HEK293T (cell line): ENCODE data around the gene MICU1.

Source experiments
- CTCF ChIA-PET: fragments of 350-600 bp; formaldehyde crosslinking; extraction: SDS; loops from one replicate; lab custom pipeline; 2021; ENCODE audit warnings: antibody characterized with exemption, inconsistent platforms; lab: Yijun Ruan, JAX
- POLR2A ChIA-PET: fragments of 350-600 bp; formaldehyde crosslinking; extraction: SDS; loops from one replicate; lab custom pipeline; 2020; ENCODE audit warnings: antibody characterized with exemption, inconsistent platforms; lab: Yijun Ruan, JAX
- DNase-seq: peaks from one replicate; pipeline ENCODE4 v3.0.0; 2012; ENCODE audit warnings: mixed read lengths; ENCODE audit errors: extremely low spot score
- ARNT ChIP-seq: fragments of 450-650 bp; IDR thresholded peaks from 2 replicates; pipeline ENCODE4 v1.6.1; 2017; ENCODE audit warnings: mild to moderate bottlenecking
- BHLHE40 ChIP-seq: fragments of 450-650 bp; IDR thresholded peaks from 2 replicates; pipeline ENCODE4 v1.6.1; 2016; ENCODE audit warnings: mild to moderate bottlenecking, moderate library complexity, borderline replicate concordance
- CTBP1 ChIP-seq: fragments of 450-650 bp; IDR thresholded peaks from 2 replicates; pipeline ENCODE4 v1.6.1; 2016; ENCODE audit warnings: borderline replicate concordance
- ELF4 ChIP-seq: fragments of 450-650 bp; IDR thresholded peaks from 2 replicates; pipeline ENCODE4 v1.6.1; 2017; ENCODE audit warnings: antibody characterized with exemption
- FOXA1 ChIP-seq: fragments of 450-650 bp; IDR thresholded peaks from 2 replicates; pipeline ENCODE4 v1.6.1; 2016; ENCODE audit warnings: mild to moderate bottlenecking
- FOXK2 ChIP-seq: fragments of 450-650 bp; IDR thresholded peaks from 2 replicates; pipeline ENCODE4 v1.6.1; 2016; ENCODE audit warnings: mild to moderate bottlenecking
- FOXM1 ChIP-seq: fragments of 450-650 bp; IDR thresholded peaks from 2 replicates; pipeline ENCODE4 v1.6.1; 2017; ENCODE audit warnings: mild to moderate bottlenecking, borderline replicate concordance
- HDGF ChIP-seq: fragments of 450-650 bp; IDR thresholded peaks from 2 replicates; pipeline ENCODE4 v1.6.1; 2017; ENCODE audit warnings: antibody characterized with exemption, borderline replicate concordance
- L3MBTL2 ChIP-seq: fragments of 450-650 bp; conservative IDR thresholded peaks from 2 replicates; pipeline ENCODE4 v1.6.1; 2016; ENCODE audit warnings: mild to moderate bottlenecking
- LEF1 ChIP-seq: fragments of 450-650 bp; IDR thresholded peaks from 2 replicates; pipeline ENCODE4 v1.6.1; 2017; ENCODE audit warnings: mild to moderate bottlenecking, borderline replicate concordance
- NFRKB ChIP-seq: fragments of 450-650 bp; IDR thresholded peaks from 2 replicates; pipeline ENCODE4 v1.6.1; 2016; ENCODE audit warnings: mild to moderate bottlenecking, moderate library complexity
- SP1 ChIP-seq: fragments of 450-650 bp; IDR thresholded peaks from 2 replicates; pipeline ENCODE4 v1.6.1; 2017
- SUZ12 ChIP-seq: fragments of 450-650 bp; IDR thresholded peaks from 2 replicates; pipeline ENCODE4 v1.6.1; 2016; ENCODE audit warnings: mild to moderate bottlenecking
- TARDBP ChIP-seq: fragments of 450-650 bp; IDR thresholded peaks from 2 replicates; pipeline ENCODE4 v1.6.1; 2016
- ZNF384 ChIP-seq: fragments of 450-650 bp; IDR thresholded peaks from 2 replicates; pipeline ENCODE4 v1.6.1; 2016
- TF ChIP-seq, protein P1 (sequence below): fragments of 450-650 bp; IDR thresholded peaks from 2 replicates; pipeline ENCODE4 v1.6.1; 2016

Gene MICU1

GRCh38 chr10:72509941-72510340 is 115.9 kb downstream of the MICU1 start:
- no peak for DNase-seq
- CTCF ChIA-PET = no interaction called here
- POLR2A ChIA-PET = no interaction called here

GRCh38 chr10:72509206-72509799 is 116.6 kb downstream of the MICU1 start:
- ChIA-PET CTCF (no interaction called here), POLR2A (no interaction called here)
- no peak for DNase-seq
- TF ChIP-seq SUZ12 (no peak), L3MBTL2 (no peak), SP1 (no peak), ELF4 (no peak), FOXA1 (no peak), FOXK2 (no peak), ARNT (no peak)

More at GRCh38 chr10:72509941-72510340, 115.9 kb downstream of the MICU1 start:
- TF ChIP-seq FOXA1 (no peak), CTBP1 (no peak), TARDBP (no peak), HDGF (no peak), FOXK2 (no peak), SP1 (no peak), BHLHE40 (no peak), ELF4 (no peak), SUZ12 (no peak), L3MBTL2 (no peak), ZNF384 (no peak), ARNT (no peak), LEF1 (no peak), FOXM1 (no peak)
- TF ChIP-seq, protein P1, sequence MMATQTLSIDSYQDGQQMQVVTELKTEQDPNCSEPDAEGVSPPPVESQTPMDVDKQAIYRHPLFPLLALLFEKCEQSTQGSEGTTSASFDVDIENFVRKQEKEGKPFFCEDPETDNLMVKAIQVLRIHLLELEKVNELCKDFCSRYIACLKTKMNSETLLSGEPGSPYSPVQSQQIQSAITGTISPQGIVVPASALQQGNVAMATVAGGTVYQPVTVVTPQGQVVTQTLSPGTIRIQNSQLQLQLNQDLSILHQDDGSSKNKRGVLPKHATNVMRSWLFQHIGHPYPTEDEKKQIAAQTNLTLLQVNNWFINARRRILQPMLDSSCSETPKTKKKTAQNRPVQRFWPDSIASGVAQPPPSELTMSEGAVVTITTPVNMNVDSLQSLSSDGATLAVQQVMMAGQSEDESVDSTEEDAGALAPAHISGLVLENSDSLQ = no peak

DNA sequence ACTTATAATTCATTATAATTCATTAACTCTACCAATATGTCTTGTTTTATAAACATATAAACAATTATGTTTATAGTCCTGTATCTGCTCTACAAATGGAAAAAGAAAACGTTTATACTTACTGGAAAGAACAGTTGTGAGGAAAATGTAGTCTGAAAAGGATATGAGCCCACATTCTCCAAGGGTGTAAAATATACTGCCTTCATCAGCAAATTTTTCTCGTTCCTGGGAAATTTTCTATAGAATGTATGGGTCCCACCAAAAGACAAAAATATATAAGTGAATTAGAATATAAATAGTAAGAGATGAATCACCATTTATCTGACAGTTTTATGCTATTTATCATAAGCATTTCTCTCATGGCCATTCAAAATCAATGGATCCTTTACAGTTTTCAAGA is 117.8 kb downstream of the MICU1 start:
- CTCF ChIA-PET = no interaction called here
- TF ChIP-seq TARDBP (no peak), FOXM1 (no peak), HDGF (no peak), CTBP1 (no peak), ELF4 (no peak)
- DNase-seq = no peak
- POLR2A ChIA-PET = no interaction called here

DNA sequence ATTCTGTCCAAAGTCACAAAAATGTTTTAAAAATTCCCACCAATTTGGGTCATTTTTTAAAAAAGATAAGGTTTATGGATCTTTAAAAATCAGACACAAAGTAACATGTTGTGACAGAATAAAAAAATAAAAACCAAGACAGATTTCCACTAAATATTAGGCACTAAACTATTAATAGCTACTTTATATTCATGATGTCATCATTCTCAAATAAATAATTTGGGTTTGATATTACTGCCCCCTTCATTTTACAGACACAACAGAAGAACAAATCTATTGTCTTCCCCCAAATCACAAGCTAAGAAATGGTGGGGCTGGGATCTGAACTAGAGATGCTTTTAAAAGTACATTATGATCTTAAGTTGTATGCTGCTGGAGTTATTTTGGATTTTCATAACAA is 119.4 kb downstream of the MICU1 start:
- TF ChIP-seq NFRKB (no peak), HDGF (no peak), ELF4 (no peak), LEF1 (no peak), FOXM1 (no peak), L3MBTL2 (no peak), SUZ12 (no peak), FOXA1 (no peak), SP1 (no peak), ZNF384 (no peak), FOXK2 (no peak), TARDBP (no peak)
- TF ChIP-seq, protein P1 = no peak
- DNase-seq = no peak
- CTCF ChIA-PET = no interaction called here
- POLR2A ChIA-PET = no interaction called here

- ChIA-PET CTCF (no interaction called here), POLR2A (no interaction called here)
- TF ChIP-seq L3MBTL2 (no peak), ZNF384 (no peak), ARNT (no peak), SP1 (no peak), ELF4 (no peak), FOXM1 (no peak), BHLHE40 (no peak), SUZ12 (no peak), FOXK2 (no peak), NFRKB (no peak), LEF1 (no peak)
- TF ChIP-seq, protein P1 = no peak
- DNase-seq = no peak
Observed at GRCh38 chr10:72505435-72505834, 120.4 kb downstream of the MICU1 start.

DNA sequence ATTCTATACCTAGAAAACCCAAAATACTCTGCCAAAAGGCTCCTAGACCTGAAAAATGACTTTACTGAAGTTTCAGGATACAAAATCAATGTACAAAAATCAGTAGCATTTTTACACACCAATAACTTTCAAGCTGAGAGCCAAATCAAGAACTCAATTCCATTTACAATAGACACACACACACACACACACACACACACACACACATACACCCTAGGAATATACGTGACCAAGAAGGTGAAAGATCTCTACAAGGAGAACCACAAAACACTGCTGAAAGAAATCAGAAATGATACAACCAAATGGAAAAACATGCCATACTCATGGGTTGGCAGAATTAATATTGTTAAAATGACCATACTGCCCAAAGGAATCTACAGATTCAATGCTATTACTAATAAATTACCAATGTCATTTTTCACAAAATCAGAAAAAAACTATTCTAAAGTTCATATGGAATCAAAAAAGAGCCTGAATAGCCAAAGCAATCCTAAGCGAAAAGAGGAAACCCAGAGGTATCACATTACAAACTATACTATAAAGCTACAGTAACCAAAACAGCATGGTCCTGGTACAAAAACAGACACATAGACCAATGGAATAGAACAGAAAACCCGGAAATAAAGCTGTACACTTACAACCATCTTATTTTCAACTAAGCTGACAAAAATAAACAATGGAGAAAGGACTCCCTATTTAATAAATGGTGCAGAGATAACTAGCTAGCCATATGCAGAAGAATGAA is 122.0 kb downstream of the MICU1 start:
- ChIA-PET CTCF (no interaction called here), POLR2A (no interaction called here)
- no peak for TF ChIP-seq NFRKB
- TF ChIP-seq TARDBP = no peak
- no peak for TF ChIP-seq HDGF
- no peak for TF ChIP-seq ELF4
- TF ChIP-seq BHLHE40 = no peak
- no peak for TF ChIP-seq CTBP1
- no peak for TF ChIP-seq SP1
- TF ChIP-seq L3MBTL2 = no peak
- no peak for TF ChIP-seq FOXK2
- no peak for TF ChIP-seq FOXA1
- TF ChIP-seq FOXM1 = no peak
- TF ChIP-seq ARNT = no peak
- TF ChIP-seq SUZ12 = no peak
- DNase-seq = no peak
